LoVo (cell line): ENCODE data around the gene DGKI.

ENCODE experiments used
- DNase-seq: peaks from one replicate; pipeline ENCODE4 v3.0.0-alpha.2; 2016; ENCODE audit warnings: low spot score

DGKI gene

GRCh38 chr7:137342828-137343261, 503.9 kb downstream of the DGKI start:
- DNase-seq, result no peak

DNA sequence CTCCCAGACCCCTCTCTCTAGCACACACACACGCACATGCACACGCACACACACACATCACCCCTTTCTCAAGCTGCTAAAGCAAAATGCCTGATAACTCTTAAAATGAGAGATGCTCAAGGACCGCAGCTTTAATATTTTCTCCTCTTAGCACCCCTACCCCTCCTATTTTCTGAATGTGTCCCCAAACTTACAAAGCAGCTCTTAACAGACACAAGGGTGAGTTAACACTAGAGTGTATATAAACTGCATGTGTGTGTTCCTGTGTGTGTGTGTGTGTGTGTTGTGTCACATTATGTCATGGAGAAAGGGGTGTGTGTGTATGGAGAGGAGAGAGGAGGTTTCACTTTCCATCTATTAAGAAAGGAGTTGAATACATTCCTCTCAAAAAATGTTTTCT, 504.5 kb downstream of the DGKI start:
- DNase-seq, result no peak

- no peak for DNase-seq
These were observed 508.9 kb downstream of the DGKI start for GRCh38 chr7:137337902-137338301.

- DNase-seq, result no peak
These were observed 511.0 kb downstream of the DGKI start for GRCh38 chr7:137335814-137336213.

GRCh38 chr7:137331378-137331777, 515.4 kb downstream of the DGKI start:
- no peak for DNase-seq
